Epidermal melanocyte (primary cell): Measurements from ENCODE around the gene IL12RB2.
"Not testable (repeated sequence)": the region's sequence is repeated elsewhere in the genome, so short reads cannot be mapped to it uniquely, and the experiment has no call there.

Experiments
- DNase-seq: peaks from one replicate; pipeline ENCODE4 v3.0.0; 2011; ENCODE audit warnings: low spot score; ENCODE audit not compliant: insufficient read length

Gene IL12RB2

DNA sequence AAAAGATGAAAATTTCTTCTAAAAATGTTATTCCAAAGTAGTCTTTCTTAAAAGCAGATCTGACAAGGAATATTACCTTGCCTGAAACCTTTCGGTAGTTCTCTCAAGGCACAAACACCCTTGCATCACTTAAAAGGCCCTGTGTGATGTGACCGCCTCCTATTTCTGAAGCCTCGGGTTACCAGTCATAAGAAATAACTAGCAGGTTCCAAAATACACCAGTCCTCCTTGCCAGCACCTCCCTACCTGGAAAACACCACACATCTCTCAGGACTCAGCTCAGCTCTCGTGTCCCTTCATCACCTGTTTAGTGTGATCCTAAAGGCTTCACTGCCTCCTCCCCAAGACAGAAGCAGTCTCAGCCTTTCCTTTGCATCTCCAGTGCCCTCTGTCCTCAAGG is 86.9 kb downstream of the IL12RB2 start:
- DNase-seq, result no peak

GRCh38 chr1:67399199-67399993 is 91.7 kb downstream of the IL12RB2 start:
- no peak for DNase-seq

- not testable (repeated sequence) for DNase-seq
Observed at GRCh38 chr1:67400029-67400786, 92.5 kb downstream of the IL12RB2 start.

DNA sequence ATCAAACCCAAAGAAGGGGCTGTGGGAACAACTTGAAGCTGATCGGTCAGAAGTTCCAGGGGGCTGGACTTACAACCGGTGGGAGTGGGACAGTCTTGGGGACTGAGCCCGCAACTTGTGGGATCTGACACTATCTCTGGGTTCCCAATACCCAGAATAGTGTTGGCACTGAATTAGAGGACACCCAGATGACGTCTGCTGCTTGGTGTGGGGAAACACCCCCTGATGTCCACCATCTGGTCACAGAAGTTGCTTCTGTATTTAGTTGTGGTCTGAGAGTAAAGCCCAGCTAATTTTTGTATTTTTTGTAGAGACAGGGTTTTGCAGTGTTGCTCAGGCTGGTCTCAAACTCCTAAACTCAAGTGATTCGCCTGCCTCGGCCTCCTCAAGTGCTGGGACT is 93.8 kb downstream of the IL12RB2 start:
- DNase-seq, result no peak

GRCh38 chr1:67404212-67404620 is 96.5 kb downstream of the IL12RB2 start:
- DNase-seq, result no peak

- DNase-seq, result no peak
Observed at GRCh38 chr1:67405473-67406245, 98.0 kb downstream of the IL12RB2 start.

DNA sequence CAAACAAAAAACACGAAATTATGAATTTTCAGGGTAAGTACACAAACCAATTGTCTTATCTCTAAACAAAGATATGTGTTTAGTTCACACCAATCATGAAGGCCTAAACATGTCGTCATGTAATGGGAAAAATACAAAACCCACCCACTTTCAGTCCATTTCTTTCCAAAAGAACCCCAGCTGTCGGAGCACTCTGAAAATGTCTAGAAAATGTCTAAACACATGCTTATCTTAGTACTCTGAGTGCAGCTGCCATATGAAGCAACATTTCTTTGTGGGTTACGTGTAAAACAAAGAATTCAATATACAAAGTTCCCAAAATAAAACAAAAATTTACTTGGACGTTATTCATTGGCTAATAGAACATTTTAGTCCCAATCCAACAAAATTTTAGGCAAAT is 99.8 kb downstream of the IL12RB2 start:
- no peak for DNase-seq

- no peak for DNase-seq
Observed at GRCh38 chr1:67408148-67408547, 100.5 kb downstream of the IL12RB2 start.

- not testable (repeated sequence) for DNase-seq
Observed at GRCh38 chr1:67413101-67413500, 105.4 kb downstream of the IL12RB2 start.

- DNase-seq, result no peak
Observed at GRCh38 chr1:67414574-67414973, 106.9 kb downstream of the IL12RB2 start.

DNA sequence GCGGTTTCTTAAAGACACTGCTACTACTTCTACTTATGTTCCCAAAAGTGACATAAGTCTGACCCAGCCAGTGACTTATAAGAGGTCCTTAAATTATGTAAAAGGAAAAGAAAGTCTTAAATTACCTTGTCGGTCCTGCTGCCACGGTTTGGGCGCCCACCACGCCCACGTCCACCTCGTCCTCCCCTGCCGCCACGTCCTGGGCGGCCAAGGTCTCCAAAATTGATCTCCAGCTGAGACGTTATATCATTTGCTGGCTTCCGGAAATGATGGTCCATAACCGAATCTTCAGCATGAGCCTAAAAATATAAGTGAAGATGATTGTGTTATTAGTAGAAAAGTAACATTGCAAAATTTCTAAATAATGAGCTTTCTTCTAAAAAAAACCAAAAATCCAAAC is 107.4 kb downstream of the IL12RB2 start:
- DNase-seq, result no peak

GRCh38 chr1:67417733-67418132 is 110.1 kb downstream of the IL12RB2 start:
- DNase-seq, result not testable (repeated sequence)

DNA sequence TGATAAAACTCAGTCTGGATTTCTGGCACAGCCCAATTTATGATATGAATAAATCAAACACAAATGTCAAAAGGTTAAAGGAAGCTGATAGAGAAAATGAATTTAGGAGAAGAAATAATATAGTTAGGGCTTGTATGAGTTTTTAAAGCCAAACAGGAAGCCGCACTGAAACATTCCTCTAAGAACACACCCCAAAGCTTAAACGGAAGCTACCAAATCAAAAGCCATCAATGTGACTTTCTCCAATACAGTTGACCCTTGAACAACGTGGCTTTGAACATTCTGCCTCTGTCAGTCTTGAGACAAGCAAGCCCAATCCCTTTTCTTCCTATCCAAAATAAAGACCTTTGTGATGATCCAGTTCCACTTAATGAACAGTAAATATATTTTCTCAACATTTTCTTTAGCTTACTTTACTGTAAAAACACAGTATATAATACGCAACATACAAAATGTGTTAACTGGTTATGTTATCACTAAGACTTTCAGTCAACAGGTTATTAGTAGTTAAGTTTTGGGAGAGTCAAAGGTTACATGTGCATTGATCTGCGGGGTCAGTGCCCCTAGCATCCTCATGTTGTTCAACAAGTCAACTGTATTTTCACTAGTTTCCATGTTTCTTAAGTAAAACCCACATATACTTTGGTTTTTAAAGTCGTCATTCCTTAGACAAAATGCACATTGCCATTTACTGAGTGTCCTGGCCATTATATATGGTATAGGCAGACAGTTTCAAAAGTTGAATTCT is 111.3 kb downstream of the IL12RB2 start:
- no peak for DNase-seq

DNA sequence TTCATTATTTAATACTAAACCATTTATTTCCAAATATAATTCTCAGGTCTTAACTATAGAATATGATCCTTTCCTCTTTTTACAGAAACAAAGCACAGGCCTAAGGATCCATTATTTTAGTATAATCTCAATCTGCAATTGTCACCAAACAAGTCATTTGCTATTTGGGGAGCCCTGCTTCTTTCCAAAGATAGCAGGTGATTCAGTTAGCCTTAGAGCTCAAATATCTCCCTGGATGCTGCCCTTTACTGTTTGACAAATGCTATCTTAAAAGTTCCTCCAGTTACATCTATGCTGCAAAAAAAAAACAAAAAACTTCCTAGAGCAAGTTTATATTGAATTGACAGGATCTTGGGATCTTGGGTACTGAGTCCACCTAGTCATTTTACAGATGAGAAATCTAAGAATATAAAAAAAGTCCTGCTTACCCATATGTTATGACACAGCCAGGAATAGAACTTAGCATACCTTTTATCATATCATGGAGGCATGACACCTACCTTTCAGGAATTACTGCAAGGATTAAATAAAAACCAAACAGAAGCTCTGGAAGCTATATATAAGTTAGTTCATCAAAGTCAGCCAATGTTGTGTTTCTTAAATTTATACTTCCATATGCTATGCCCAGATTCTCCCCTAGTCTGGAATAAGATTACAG is 113.3 kb downstream of the IL12RB2 start:
- DNase-seq, result no peak

GRCh38 chr1:67427465-67427864 is 119.8 kb downstream of the IL12RB2 start:
- DNase-seq, result no peak

- DNase-seq, result no peak
Observed at GRCh38 chr1:67427947-67428346, 120.3 kb downstream of the IL12RB2 start.

DNA sequence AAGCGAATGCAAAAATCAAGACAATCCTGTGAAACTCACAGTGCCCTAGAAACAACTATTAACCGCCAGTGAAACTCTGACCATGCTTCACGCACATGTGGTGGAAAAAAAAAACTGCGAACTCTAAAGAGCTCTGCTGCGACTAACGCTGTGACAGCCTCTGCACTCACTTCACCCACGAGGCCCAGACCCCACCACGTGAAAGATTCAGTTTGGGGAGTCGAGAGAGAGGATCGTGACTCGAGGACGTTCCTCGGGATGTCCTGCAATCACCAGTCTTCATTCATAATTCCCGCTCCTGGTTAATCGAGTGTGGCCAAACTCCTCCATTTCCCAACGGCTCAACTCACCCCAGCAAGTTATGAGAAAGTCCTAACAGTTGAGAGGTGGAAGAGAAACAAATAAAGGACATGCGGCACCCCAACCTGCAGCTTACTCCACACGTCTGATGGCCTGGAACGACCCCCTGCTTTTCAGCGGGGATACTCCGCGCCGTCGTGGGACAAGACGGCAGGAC is 121.4 kb downstream of the IL12RB2 start:
- DNase-seq, result no peak

DNA sequence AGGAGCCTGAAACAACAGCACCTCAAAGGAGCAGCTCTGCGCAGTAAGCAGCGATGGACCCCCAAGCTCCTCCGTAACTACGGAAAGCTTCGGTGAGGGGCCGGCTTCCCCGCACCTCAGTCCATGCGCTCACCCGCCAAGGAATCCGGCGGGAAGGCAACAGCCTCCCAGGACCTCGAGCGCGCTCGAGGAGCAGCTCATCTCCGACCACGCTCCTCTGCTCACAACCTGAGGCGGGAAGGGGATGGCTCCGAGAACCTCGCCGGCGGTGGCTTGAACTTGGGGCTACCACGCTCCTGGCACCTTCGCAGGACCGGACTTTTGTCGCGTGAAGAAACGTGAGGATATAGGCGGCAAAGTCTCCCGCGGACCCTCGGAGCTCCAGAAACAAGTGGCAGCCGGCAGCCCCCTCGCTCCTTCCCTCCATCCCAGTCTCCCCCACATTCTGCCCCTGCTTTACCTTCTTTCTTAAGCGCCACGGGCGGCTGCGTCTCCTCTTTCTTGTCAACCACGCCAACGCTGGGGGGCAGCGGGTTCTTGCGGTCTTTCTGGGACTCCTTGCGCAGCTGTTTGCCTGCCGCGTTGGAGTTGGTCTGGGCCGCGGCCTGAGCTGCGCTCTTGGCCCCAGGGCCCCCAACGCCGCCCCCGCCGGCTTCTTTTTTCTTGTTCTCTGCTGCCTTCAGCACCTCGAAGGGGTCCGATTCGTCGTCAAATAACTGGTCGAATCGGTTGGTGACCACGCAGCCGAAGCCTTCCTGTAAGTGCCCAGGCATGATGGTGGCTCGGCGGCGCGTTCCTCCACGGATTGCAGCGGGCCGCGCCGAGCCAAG is 122.1 kb downstream of the IL12RB2 start:
- no peak for DNase-seq

DNA sequence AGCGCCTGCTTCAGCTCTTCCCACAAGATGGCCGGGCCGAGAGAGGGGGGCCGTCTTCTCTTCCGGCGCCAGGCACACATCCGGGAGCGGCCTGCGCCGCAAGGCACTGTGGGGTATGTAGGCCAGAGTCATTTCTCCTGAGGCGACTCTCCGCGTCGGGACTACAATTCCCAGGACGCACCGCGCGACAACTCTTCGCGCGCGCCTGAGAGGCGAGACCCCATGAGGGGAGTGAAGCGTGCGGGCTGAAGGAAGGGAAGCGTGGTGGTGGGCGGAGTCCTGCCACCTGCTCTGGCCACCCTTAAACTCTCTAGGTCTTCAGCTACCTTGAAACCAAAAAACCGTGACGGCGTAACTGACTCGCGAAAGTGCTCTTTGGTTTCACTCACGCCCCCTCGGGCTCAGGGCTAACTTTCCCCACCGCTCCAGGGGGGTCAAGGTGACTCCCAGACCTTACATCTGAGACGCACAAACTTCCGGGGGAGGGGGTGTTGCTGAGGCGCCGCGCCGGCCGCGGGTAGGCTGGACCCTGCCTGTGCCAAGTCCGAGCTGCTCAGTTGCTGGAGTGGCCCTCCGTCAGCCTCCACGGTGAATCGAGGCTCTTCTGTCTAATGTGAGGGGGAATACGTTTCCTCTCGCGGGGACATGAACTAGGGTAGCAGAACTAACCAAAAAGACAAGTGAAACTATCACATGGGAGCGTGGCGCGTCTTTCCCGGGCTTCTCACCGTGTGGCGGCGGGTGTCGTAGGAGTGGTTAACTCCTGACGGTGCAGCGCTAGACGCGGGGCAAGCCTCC is 122.9 kb downstream of the IL12RB2 start, which contains the start of gene SERBP1:
SERBP1 (minus strand) TSS at position 45 of the 798 bp plus-strand sequence. CDS start 102 bp downstream, outside the sequence.
- DNase-seq, result peak; percentile 85
